A549 (cell line): ENCODE results near the gene IPO4. TPM values are rescaled to one million over a fixed set of nuclear protein-coding genes. Genes with fewer than 3 reads are reported as not detected.

Experiments
- ATAC-seq, 2 experiments: fragments of 200-7000 bp in 1 of 2; fragments of >200 bp in 1 of 2; cut with Nextera tagmentation in 1 of 2; cut with Tn5 transposase in 1 of 2; 3 replicates each; pipeline versions ENCODE4 v1.8.0 to v1.9.1; 2018 to 2020; ENCODE audit warnings: mild to moderate bottlenecking in 1 of 2, moderate library complexity in 1 of 2
- CTCF ChIA-PET: fragments of 300-600 bp; sonication (Branson Sonifier 250); formaldehyde crosslinking; extraction: SDS; loops from one replicate; lab custom pipeline; 2021; ENCODE audit warnings: antibody characterized with exemption, inconsistent platforms; lab: Yijun Ruan, JAX
- POLR2A ChIA-PET: fragments of 350-600 bp; formaldehyde crosslinking; extraction: SDS; loops from one replicate; lab custom pipeline; 2021; ENCODE audit warnings: antibody characterized with exemption, inconsistent platforms; lab: Yijun Ruan, JAX
- DNase-seq, 2 experiments: peaks; one replicate each; pipeline versions ENCODE4 v3.0.0 to v3.0.0-alpha.2; 2011 to 2016; ENCODE audit warnings: low read depth in 1 of 2, low spot score in 1 of 2
- FAIRE-seq: peaks from 2 replicates; lab custom pipeline; 2011; peaks lifted over from hg19 to GRCh38; lab: Jason Lieb, UNC
- H3K27ac ChIP-seq, 2 experiments: fragments of >200 bp; sonication (Bioruptor Twin); formaldehyde crosslinking; 3 replicates each; pipeline ENCODE4 v1.5.1; 2016 to 2017
- H3K4me1 ChIP-seq: fragments of >200 bp; sonication (Bioruptor Twin); formaldehyde crosslinking; 3 replicates; pipeline ENCODE4 v1.6.1; 2016
- H3K4me2 ChIP-seq: fragments of >200 bp; sonication (Bioruptor Twin); formaldehyde crosslinking; 3 replicates; pipeline ENCODE4 v1.6.1; 2016
- H3K4me3 ChIP-seq: fragments of >200 bp; sonication (Bioruptor Twin); formaldehyde crosslinking; 3 replicates; pipeline ENCODE4 v1.5.1; 2016
- H3K9me3 ChIP-seq: fragments of >200 bp; sonication (Bioruptor Twin); formaldehyde crosslinking; 3 replicates; pipeline ENCODE4 v1.6.1; 2016
- ATOH8 ChIP-seq: fragments of 250-450 bp; sonication (Bioruptor Pico); IDR thresholded peaks from 2 replicates; pipeline ENCODE4 v1.5.0; 2020; ENCODE audit warnings: low read depth, mild to moderate bottlenecking, moderate library complexity
- CEBPB ChIP-seq, 2 experiments: fragments of >200 bp in 1 of 2; sonication (Bioruptor Twin) in 1 of 2; formaldehyde crosslinking in 1 of 2; IDR thresholded peaks; 2 replicates each; pipeline ENCODE4 v1.6.1; 2012 to 2016
- CHD2 ChIP-seq: fragments of 150-350 bp; IDR thresholded peaks from 2 replicates; pipeline ENCODE4 v1.6.1; 2014; ENCODE audit warnings: low read length; ENCODE audit not compliant: partially characterized antibody
- CHD4 ChIP-seq: fragments of 200-600 bp; sonication (generic); IDR thresholded peaks from 2 replicates; pipeline ENCODE4 v1.6.1; 2016; ENCODE audit warnings: antibody characterized with exemption, mild to moderate bottlenecking, borderline replicate concordance
- EHF ChIP-seq: fragments of 250-450 bp; sonication (Bioruptor Pico); IDR thresholded peaks from 2 replicates; pipeline ENCODE4 v1.5.0; 2020; ENCODE audit warnings: mild to moderate bottlenecking
- ESRRA ChIP-seq: fragments of 150-350 bp; IDR thresholded peaks from 2 replicates; pipeline ENCODE4 v1.6.1; 2014; ENCODE audit warnings: mild to moderate bottlenecking, low read length, borderline replicate concordance
- FOXS1 ChIP-seq: fragments of 250-450 bp; sonication (Bioruptor Pico); IDR thresholded peaks from 2 replicates; pipeline ENCODE4 v1.5.0; 2020; ENCODE audit warnings: mild to moderate bottlenecking, moderate library complexity
- GATA3 ChIP-seq: IDR thresholded peaks from 2 replicates; pipeline ENCODE4 v1.6.1; 2012; ENCODE audit warnings: borderline replicate concordance
- HDAC2 ChIP-seq: fragments of 200-600 bp; sonication (generic); IDR thresholded peaks from 2 replicates; pipeline ENCODE4 v1.6.1; 2016
- HOXB13 ChIP-seq: fragments of 250-450 bp; sonication (Bioruptor Pico); IDR thresholded peaks from 2 replicates; pipeline ENCODE4 v1.5.0; 2020; ENCODE audit warnings: low read depth, mild to moderate bottlenecking, moderate library complexity
- JUN ChIP-seq, 2 experiments: fragments of >200 bp; sonication (Bioruptor Twin); formaldehyde crosslinking; IDR thresholded peaks; 2 replicates in 1 of 2; 3 replicates in 1 of 2; pipeline ENCODE4 v1.6.1; 2016 to 2017
- KDM5A ChIP-seq: fragments of 200-600 bp; sonication (generic); IDR thresholded peaks from 2 replicates; pipeline ENCODE4 v1.6.1; 2016; ENCODE audit warnings: antibody characterized with exemption, mild to moderate bottlenecking
- MYC ChIP-seq: IDR thresholded peaks from 2 replicates; pipeline ENCODE4 v1.6.1; 2012; ENCODE audit warnings: mild to moderate bottlenecking, inconsistent platforms, low read length, improper control_type of control experiment, borderline replicate concordance
- NPAS2 ChIP-seq: fragments of 250-450 bp; sonication (Bioruptor Pico); IDR thresholded peaks from 2 replicates; pipeline ENCODE4 v1.8.0; 2022; ENCODE audit warnings: mild to moderate bottlenecking, moderate library complexity, borderline replicate concordance
- PHF8 ChIP-seq: fragments of 200-600 bp; sonication (generic); IDR thresholded peaks from 2 replicates; pipeline ENCODE4 v1.6.1; 2016; ENCODE audit warnings: low read depth, mild to moderate bottlenecking, antibody characterized with exemption, moderate library complexity, borderline replicate concordance
- POLR2A ChIP-seq: IDR thresholded peaks from 2 replicates; pipeline ENCODE4 v1.6.1; 2012; ENCODE audit warnings: mild to moderate bottlenecking, low read length
- RCOR1 ChIP-seq: fragments of 150-350 bp; IDR thresholded peaks from 2 replicates; pipeline ENCODE4 v1.6.1; 2014; ENCODE audit warnings: antibody characterized with exemption, low read length, low read depth
- RFX5 ChIP-seq: fragments of 450-650 bp; IDR thresholded peaks from 2 replicates; pipeline ENCODE4 v1.7.1; 2014; ENCODE audit warnings: antibody characterized with exemption, mild to moderate bottlenecking, moderate library complexity
- SREBF2 ChIP-seq: fragments of 450-650 bp; IDR thresholded peaks from 2 replicates; pipeline ENCODE4 v1.6.1; 2014; ENCODE audit warnings: mild to moderate bottlenecking, moderate library complexity
- USF2 ChIP-seq: fragments of 450-650 bp; IDR thresholded peaks from 2 replicates; pipeline ENCODE4 v1.6.1; 2014; ENCODE audit warnings: antibody characterized with exemption
- ZFP36 ChIP-seq: fragments of 450-650 bp; IDR thresholded peaks from 2 replicates; pipeline ENCODE4 v1.6.1; 2014; ENCODE audit warnings: borderline replicate concordance; ENCODE audit not compliant: partially characterized antibody
- ZNF302 ChIP-seq: fragments of 250-450 bp; sonication (Bioruptor Pico); IDR thresholded peaks from 2 replicates; pipeline ENCODE4 v1.9.0; 2021; ENCODE audit warnings: inconsistent platforms, mild to moderate bottlenecking, moderate library complexity
- ZSCAN20 ChIP-seq: fragments of 250-450 bp; sonication (Bioruptor Pico); IDR thresholded peaks from 2 replicates; pipeline ENCODE4 v1.8.0; 2022; ENCODE audit warnings: mild to moderate bottlenecking, moderate library complexity
- WGBS: methylation state at CpG from one replicate; pipeline ENCODE4 v1.1.6; 2017; ENCODE audit errors: missing lambda C conversion rate; 5-methylcytosine and 5-hydroxymethylcytosine counted together
- polyA plus RNA-seq, 4 experiments: library from polyadenylated mRNA; depleted of rRNA in 3 of 4; stranded (reverse); fragments of >200 nt; fragmentation: RNase III in 1 of 4; extraction: RNeasy Plus Mini Kit Qiagen cat#74134 plus additional on column Dnase treatment in 1 of 4; gene quantifications; 2 replicates in 3 of 4; 3 replicates in 1 of 4; pipeline ENCODE4 v1.2.3, GENCODE V29; 2011 to 2017
- TF ChIP-seq, protein P1 (sequence below): IDR thresholded peaks from 2 replicates; pipeline ENCODE4 v1.6.1; 2012
- TF ChIP-seq, protein P2 (sequence below): IDR thresholded peaks from 2 replicates; pipeline ENCODE4 v1.6.1; 2012
- TF ChIP-seq, protein P3 (sequence below): fragments of 250-450 bp; sonication (Bioruptor Pico); IDR thresholded peaks from 2 replicates; pipeline ENCODE4 v1.5.0; 2021; ENCODE audit warnings: mild to moderate bottlenecking, moderate library complexity, borderline replicate concordance

The IPO4 gene
- polyA plus RNA-seq, 2 of the 4 experiments (the other 2 are of a cell fraction) = 37.1 to 91.7 TPM

DNA sequence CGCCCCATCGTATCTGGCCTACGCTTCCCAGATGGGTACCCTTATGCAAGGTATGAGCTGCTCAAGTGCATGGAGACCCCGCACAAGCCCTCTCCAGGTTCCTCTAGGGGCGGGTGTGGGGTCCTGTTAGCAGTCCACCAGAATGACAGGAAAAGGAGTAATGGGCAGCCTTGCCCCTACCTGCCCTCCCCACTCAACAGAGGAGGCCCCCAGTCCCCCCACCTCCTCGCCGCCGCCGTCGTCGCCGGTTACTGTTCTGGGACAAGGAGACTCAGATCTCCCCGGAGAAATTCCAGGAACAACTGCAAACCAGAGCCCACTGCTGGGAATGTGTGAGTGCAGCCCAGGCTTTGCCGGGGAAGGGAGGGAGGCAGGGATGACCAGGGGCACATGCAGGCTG is 10.7 kb downstream of the IPO4 start:
- WGBS = 94% methylated on average over 6 of the region's 14 CpGs
- no peaks in the 10 kb centered on the region for H3K9me3 ChIP-seq
- FAIRE-seq (no peak), ATAC-seq (no peak), DNase-seq (no peak)
- H3K27ac ChIP-seq = no peak overlapping the region
- POLR2A ChIA-PET = interaction anchor here (1.1 kb wide), 1 partner anchor 18 kb away, joined by 5 read pairs; the partner anchor contains the start of gene TM9SF1
- no peak overlapping the region for H3K4me3 ChIP-seq
- H3K4me1 ChIP-seq = no peaks in the 10 kb centered on the region
- CTCF ChIA-PET = interaction anchor here (1.0 to 1.3 kb wide), 3 partner anchors 17 to 120 kb away, joined by 3 to 6 read pairs (median 4); partner anchors contain the start of gene IRF9
- H3K4me2 ChIP-seq = no peak overlapping the region
- TF ChIP-seq, protein P1, sequence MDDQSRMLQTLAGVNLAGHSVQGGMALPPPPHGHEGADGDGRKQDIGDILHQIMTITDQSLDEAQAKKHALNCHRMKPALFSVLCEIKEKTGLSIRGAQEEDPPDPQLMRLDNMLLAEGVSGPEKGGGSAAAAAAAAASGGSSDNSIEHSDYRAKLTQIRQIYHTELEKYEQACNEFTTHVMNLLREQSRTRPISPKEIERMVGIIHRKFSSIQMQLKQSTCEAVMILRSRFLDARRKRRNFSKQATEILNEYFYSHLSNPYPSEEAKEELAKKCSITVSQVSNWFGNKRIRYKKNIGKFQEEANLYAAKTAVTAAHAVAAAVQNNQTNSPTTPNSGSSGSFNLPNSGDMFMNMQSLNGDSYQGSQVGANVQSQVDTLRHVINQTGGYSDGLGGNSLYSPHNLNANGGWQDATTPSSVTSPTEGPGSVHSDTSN = no peak
- TF ChIP-seq POLR2A (no peak), JUN (IDR thresholded peaks at IDR 0.05) (no peak), ZFP36 (no peak), PHF8 (no peak), CHD4 (no peak), HDAC2 (no peak), RFX5 (no peak), ESRRA (no peak), KDM5A (no peak), ZSCAN20 (no peak), HOXB13 (no peak), FOXS1 (CRISPR knock-in tag) (no peak), GATA3 (no peak), ATOH8 (CRISPR knock-in tag) (no peak), EHF (no peak), MYC (no peak)
- TF ChIP-seq, protein P2, sequence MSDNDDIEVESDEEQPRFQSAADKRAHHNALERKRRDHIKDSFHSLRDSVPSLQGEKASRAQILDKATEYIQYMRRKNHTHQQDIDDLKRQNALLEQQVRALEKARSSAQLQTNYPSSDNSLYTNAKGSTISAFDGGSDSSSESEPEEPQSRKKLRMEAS = no peak

GRCh38 chr14:24177041-24177825 is 11.4 kb downstream of the IPO4 start:
- CTCF ChIA-PET = interaction anchor here (1.0 to 1.3 kb wide), 3 partner anchors 17 to 119 kb away, joined by 3 to 6 read pairs (median 4); partner anchors contain the start of gene IRF9
- 87% methylated on average over 12 of the region's 12 CpGs for WGBS
- H3K4me3 ChIP-seq = no peak overlapping the region
- FAIRE-seq (no peak), ATAC-seq (no peak)
- no peaks in the 10 kb centered on the region for H3K4me1 ChIP-seq
- H3K4me2 ChIP-seq = no peak overlapping the region
- no peak overlapping the region for H3K27ac ChIP-seq
- TF ChIP-seq CEBPB (IDR thresholded peaks at IDR 0.05) (no peak), ZNF302 (no peak), EHF (no peak), FOXS1 (CRISPR knock-in tag) (no peak), SREBF2 (no peak), RCOR1 (no peak), USF2 (no peak), NPAS2 (CRISPR knock-in tag) (no peak), CHD2 (no peak)
- TF ChIP-seq, protein P2 = no peak
- TF ChIP-seq, protein P3, sequence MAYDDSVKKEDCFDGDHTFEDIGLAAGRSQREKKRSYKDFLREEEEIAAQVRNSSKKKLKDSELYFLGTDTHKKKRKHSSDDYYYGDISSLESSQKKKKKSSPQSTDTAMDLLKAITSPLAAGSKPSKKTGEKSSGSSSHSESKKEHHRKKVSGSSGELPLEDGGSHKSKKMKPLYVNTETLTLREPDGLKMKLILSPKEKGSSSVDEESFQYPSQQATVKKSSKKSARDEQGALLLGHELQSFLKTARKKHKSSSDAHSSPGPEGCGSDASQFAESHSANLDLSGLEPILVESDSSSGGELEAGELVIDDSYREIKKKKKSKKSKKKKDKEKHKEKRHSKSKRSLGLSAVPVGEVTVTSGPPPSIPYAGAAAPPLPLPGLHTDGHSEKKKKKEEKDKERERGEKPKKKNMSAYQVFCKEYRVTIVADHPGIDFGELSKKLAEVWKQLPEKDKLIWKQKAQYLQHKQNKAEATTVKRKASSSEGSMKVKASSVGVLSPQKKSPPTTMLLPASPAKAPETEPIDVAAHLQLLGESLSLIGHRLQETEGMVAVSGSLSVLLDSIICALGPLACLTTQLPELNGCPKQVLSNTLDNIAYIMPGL (CRISPR knock-in tag) = no peak
- TF ChIP-seq, all 56 proteins: peak for 0
- H3K9me3 ChIP-seq = no peaks in the 10 kb centered on the region
- POLR2A ChIA-PET = interaction anchor here (1.1 to 2.3 kb wide), 2 partner anchors 12 to 18 kb away, joined by 5 to 7 read pairs; partner anchors contain the start of genes IPO4 and TM9SF1
- no peak for DNase-seq
